NOMO-1 treated with DMSO at 0.1 percent for 48 hours (cell line): Measurements from ENCODE around the gene MYO3B.
"Not testable (repeated sequence)": the region's sequence is repeated elsewhere in the genome, so short reads cannot be mapped to it uniquely, and the experiment has no call there.

Experiments used
- DNase-seq: peaks from one replicate; lab custom pipeline; 2025; ENCODE audit not compliant: unreplicated experiment; lab: John Stamatoyannopoulos, UW

Gene MYO3B

DNA sequence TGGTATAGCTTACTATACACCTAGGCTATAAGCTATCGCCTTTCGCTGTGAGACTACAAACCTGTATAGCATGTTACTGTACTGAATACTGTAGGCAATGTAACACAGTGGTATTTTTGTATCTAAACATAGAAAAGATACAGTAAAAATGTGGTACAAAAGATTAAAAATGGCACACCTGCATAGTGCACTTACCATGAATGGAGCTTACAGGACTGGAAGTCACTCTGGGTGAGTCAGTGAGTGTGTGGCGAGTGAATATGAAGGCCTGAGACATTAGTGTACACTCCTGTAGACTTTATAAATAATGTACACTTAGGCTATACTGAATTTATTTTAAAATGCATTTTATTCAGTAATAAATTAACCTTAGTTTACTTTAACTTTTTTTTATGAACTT, 279.0 kb downstream of the MYO3B start:
- DNase-seq, result no peak

DNA sequence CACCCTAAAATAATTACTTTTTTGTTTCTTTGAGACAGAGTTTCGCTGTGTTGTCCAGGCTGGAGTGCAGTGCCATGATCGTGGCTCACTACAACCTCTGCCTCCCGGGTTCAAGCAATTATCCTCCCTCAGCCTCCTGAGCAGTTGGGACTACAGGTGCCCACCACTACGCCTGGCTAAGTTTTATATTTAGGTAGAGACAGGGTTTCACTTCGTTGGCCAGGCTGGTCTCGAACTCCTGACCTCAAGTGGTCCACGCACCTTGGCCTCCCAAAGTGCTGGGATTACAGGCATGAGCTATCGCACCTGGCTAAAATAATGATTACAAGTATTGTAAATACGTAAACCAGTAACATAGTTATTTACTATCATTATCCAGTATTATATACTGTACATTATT, 279.8 kb downstream of the MYO3B start:
- DNase-seq, result no peak

DNA sequence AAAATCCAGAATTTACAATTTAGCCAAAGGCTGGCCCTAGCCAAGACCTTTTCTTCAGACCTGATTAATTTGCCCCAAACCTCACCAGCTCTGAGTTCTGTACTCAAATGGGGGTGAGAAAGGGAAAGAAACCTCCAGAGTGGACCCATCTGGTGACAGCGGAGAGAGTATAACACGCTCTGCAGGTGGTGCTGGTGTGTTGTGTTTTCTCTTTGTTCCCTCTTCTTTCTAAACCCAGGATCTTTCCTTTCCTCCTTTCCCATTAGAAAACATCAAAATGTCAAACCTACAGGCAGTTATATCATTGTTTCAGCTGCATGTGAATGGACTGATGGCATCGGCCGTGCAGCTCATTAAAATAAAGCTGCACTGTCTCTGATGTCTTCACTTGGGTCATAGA, 283.9 kb downstream of the MYO3B start:
- no peak for DNase-seq

DNA sequence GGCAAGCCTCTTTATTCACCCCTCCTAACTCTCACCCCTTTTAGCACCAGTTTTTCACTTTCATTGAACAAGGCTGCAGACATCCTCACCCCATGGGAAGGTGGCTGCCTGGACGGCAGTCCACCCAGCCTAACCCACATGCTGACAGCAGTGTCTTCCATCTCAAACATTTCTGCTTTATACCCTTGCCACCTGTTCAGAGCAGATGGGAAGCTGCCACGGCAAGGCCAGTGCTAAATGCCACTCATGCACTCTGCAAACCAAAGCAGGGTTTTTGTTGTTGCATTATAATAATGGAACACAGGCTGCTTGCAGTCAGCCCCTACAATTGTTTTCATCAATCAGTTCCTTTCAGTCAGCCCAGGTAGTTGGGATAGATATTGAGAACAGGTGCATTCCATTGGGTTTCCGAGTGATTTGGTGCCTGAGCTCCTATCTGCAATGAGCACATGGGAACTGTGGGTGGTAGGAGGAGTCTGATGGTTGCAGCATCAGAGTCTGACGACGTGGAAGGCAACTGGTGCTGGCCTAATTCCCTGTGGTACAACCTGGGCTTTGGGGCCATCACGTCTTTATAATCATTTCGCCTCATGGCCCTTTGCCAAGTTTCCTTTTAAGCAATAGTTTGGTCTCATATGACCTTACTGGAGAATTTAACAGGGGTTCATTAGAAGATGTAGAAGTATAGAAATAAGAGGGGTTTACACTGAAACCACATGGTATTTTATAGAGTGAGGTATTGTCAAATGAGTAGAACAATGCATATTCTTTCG, 284.7 kb downstream of the MYO3B start:
- no peak for DNase-seq

DNA sequence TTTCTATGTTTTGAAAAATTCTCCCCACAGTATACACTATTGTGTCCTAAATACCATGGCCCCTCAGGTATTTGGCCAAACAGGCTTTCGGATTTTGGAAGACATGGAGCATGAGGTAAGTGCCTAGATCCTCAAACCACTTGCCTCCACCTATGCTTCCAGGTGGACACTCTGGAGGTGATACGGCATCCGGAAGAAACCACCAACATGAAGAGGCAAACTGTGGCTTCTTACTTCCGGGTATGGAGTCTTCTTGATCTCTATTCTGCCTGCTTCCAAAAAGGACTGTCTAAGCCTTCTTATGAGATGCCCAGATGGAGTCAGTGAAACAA, 285.2 kb downstream of the MYO3B start:
- DNase-seq, result no peak

DNA sequence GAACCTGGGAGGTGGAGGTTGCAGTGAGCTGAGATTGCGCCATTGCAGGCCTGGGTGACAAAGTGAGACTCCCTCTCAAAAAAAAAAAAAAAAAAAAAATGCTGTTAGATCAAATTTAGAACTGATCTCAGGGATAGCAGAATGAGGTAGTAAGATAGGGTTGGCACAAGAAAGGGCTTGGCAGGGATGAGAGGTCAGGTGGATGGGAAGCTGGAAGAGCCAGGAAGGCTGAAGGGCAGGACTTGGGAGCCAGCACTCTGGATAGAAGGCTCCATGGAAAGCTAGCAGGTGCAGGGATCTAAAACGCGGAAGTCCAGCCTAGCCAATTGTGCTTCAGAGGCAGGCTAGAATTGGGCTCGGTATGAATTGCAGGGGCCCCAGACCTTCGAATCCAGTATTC, 286.3 kb downstream of the MYO3B start:
- DNase-seq, result no peak

DNA sequence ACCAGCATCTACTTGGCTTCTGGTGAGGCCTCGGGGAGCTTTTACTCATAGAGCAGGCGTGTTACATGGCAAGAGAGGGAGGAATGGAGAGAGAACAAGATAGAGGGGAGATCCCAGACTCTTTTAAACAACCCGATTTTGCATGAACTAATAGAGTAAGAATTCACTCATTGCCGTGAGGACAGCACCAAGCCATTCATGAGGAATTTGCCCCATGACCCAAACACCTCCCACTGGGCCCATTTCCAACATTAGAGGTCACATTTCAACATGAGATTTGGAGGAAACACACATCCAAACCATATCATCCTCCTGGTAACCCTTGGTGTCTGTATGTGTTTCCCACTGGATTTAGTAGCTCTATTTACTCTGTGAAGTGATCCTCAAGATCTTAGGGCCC, 287.3 kb downstream of the MYO3B start:
- DNase-seq, result no peak

DNA sequence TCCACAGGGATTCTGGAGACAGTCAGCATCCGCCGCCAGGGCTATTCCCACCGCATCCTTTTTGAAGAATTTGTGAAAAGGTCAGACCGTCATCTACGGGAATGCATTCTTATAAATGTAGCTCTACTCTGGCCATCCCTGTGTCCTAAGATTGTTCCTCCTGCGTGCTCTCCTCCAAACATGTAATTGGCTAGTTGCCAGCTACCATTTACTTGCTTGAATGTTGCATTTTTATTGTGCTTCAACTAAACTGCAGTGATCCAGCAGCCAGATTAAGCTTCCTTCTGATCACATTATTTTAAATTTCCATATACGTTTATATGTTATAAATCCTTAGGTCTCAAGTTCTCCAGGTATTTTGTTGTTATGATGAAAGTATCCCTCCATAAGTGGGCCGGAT, 288.7 kb downstream of the MYO3B start:
- DNase-seq, result no peak

DNA sequence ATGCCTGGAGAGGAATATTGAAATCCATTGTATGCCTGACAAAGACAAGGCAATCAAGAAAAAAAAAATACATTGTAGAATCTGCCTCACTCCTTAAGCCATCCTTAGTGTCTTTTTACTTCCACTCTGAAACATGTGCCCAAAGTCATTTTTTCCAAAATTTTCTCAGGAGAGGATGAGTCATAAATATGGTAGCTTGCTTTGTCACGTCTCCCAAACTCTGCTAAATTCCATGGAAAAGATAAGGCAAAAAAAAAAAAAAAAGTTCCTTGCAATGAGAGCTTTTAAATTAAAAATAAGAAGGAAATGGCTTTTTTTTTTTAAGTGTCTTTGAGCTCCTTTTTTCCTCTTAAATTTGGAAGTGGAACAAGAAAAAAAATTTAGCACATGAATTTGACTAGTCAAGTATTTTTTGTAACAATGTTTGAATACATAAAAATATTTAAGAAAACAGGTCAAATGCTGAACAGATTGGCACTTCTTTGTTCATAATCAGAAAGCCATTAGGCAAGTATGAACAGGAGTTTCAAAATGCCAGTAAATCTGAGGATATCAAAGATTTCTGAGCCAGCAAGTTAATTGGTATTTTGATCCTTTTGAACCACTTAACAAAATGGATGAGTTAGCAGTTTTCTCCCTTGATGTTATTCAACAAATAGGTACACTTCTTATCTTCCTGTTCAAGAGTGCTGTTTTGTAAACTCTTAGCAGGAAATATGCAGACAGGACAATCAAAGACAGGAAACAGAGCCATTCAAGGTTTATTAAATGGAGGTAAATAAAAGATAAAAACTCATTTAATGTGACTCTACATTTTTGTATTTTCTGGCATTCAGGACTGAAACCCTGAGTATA, 289.8 kb downstream of the MYO3B start:
- DNase-seq, result no peak

DNA sequence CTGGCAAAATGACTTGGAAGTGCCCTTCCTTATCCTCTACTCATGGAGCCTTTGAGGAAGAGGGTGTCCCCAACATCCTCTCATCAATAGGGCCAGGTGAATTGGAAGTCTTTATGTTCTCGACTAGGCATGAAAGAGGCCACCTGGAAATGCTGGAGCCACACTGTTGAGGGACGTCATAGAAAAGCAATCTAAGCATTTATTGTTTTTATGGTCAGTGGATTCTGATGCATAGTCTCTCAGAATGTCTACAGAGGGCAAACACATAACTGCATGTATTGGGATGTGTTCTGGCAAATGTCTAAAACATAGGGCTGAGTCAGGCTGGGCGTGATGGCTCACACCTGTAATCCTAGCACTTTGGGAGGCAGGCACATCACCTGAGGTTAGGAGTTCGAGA, 290.6 kb downstream of the MYO3B start:
- no peak for DNase-seq

DNA sequence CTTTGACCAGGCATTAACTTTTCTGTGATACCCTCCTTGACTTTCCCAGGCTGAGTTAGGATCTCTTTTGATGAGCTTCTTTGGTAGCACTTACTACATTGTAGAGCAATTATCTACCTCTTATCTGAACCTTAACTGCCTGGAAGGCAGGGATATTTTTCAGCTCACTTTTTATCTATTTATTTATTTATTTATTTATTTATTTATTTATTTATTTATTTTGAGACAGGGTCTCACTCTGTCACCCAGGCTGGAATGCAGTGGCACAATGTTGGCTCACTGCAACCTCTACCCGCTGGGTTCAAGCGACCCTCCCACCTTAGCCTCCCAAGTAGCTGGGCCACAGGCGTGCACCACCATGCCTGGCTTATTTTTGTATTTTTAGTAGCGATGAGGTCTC, 294.6 kb downstream of the MYO3B start:
- DNase-seq, result not testable (repeated sequence)

DNA sequence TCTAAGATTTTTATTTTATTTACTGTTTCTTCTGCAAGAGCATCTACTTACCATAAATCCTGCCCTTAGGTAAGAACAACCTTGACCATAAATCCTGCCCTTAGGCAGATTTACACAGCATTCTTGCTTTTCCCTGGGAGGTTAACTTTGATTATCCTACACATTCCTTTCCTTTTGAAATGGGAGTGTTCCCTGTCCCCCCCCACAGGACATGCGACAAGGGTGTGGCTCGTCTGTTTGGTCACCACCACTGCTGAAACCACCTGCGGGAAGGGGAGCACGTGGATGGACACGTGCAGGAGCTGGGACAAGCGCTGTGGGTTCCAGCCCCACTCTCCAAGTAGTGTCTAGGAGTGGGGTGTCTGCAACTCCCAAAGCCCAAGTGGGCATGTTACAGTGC, 297.9 kb downstream of the MYO3B start:
- no peak for DNase-seq

DNA sequence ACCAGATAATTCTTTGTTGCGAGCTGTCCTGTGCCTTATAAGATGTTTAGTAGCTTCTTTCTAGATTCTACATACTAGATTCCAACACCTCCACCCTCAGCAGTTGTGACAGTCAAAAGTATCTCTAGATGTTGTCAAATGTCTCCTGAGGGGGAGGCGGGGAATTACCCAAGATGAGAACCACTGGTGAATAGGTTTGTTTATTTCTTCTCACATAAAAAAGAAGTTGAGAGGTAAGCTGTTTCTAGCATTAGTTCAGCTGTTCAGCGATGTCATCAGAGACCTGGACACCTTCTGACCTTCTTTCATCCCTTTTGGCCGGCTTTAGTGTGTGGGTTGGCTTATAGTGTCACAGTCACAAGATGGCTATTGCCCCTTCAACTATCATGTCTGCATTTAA, 299.7 kb downstream of the MYO3B start:
- no peak for DNase-seq

DNA sequence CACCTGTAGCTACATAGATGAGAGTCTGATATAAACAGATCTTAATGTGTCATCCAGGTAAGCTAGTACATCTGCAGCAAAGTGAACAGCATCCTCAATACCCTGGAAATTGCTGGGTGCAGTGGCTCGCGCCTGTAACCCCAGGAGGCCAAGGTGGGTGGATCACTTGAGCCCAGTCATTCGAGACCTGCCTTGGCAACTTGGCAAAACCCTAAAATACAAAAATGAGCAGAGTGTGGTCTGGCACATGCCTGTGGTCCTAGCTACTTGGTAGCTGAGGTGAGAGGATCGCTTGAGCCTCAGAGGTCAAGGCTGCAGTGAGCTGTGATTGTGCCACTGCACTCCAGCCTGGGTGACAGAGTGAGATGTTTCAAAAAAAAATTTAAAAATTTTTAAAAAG, 303.3 kb downstream of the MYO3B start:
- no peak for DNase-seq

DNA sequence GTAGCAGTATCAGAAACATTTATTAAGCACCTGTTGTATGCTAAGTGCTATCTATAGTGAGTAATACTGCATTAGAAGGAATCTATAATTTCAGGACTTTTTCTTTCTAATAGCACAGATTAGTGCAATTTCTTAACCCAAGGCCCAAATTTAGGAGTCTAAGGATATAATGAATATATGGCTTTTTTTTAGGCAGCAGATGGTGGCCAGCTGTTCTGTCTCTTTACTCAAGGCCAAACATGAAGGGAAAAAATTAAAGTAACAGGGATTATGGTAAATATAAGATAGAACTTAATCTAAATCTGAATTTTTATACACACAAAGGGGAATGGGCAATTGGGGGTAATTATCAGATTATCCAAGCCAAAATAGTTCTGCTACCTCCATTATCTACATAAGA, 306.6 kb downstream of the MYO3B start:
- no peak for DNase-seq

DNA sequence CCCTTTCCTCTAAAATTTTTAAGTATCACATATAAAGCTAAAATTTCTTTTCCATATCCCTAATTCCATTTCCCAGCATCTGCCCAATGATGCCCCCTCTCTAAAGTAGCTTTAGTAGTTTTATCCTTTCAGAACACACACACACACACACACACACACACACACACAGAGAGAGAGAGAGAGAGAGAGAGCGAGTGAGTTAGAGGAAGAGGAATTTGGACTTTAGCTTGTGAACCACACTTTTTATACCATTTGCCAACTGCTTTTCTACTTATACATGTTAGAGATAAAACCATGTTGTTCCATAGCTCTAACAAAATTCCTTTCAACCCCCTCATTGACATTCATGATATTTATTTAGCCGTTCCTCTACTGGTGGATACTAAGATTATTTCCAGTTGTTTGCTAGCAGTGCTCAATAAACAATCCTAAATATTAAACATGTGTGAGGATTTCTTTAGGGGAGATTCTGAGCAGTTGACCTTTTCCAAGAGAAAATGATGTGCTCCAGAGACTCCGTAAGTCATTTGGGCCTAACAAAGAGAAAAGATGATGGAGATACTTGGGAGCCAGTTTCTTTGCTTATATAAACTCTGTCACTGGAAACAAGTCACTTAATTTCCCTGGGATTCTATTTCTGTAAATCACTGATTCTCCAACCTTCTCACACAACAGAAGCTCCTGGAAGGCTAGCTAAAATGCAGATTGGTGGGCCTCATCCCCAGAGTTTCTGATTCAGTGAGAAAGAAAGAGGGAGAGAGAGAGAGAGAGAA, 307.5 kb downstream of the MYO3B start:
- DNase-seq, result no peak

DNA sequence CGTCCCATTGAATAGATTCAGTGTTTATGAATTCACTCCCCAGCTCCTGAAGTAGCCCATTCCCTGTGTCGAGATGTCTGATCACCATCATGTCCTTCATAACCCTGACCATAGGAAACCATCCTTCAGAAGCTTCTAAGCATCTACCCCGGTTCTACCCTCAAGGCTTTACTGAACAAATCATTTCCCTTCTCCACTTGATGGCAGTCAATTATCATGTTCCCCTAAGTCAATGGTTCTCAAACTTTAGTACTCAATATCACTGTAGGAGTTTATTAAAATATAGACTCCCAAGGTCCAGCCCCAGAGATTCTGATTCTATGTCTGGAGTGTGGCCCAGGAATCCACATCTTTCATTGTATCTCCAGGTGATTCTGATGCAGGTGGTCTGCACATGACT, 308.8 kb downstream of the MYO3B start:
- DNase-seq, result no peak

DNA sequence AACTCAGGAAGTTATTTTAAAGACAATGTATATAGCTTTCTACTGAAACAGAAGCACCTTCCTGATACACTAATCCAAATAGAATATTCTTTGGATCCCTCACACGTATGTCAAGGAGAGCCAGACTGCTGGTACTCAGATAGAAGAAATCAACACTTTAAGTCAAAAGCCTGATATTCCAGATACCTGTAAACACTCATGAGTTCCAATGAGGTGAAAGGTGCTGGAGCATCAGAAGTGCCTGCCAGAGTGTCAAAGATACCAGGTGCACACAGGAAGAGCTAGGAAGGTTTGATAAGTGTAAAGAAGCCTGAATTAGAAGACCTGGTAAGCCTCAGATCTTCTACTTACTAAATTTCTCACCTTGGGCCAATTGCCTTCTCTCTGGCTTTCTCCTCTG, 310.9 kb downstream of the MYO3B start:
- no peak for DNase-seq

DNA sequence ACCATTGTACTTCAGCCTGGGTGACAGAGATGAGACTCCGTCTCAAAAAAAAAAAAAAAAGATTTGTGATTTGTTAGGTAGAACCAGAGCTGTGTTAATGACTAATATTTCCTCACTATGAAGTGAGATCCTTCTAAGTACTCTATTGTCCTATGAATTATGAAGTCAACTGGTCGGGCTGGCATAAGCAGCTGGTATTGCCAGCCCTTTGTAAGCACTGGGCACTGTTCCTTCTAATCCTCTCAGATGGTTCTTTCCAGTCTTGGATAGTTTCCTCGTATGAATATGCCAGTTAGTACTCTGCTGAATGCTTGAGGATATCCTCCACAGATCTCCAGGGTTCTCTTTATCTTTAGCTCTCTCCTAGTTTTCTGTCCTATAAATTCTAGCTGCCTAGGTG, 314.1 kb downstream of the MYO3B start:
- no peak for DNase-seq

DNA sequence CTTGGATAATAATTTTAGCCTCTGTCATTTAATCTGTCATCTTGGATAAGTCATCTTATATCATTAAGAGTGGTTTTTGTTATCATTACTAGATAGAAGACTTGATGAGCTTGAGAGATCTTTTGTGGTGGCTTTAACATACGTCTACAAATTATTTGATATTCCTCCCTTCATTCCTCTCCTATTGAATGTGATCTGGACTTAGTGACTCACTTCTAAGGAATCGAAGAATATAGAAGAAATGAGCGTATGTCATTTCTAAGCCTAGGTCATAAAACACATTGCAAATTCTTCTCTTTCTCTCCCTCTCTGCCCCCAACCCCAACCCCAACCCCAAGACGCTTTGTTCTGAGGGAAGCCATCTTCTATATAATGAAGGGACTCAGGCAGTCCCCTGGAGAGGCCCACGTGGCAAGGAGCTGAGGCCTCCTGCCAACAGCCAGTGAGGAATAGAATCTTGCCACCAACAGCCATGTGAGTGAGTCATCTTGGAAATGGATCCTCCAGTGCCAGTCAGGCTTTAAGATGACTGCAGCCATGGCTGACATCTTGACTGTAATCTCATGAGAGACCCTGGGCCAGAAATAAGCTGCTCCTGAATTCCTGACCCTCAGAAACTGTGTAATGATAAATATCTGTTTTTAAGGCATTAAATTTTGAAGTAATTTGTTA, 315.6 kb downstream of the MYO3B start:
- DNase-seq, result no peak

DNA sequence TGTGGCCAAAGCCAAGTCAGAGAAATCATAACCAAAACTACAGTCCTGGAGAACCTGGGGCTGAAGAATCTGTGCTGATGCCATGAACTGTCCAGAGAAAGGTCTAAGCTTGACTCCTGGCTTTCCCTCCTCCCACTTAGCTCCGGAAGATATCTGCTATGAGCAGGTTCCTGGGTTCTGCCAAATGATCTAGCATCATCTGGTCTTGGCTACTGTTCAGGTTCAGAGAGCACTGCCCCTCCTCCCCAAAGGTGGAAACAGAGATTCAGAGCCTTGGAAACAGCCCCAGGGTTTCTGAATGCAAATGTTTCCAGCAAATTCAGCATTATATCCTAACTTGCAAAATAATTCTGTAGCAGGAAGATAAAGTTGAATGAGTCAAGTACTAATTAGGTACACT, 317.9 kb downstream of the MYO3B start:
- no peak for DNase-seq
